Measurements from ENCODE around the gene RAB11FIP5.
"Not testable (repeated sequence)": the region's sequence is repeated elsewhere in the genome, so short reads cannot be mapped to it uniquely, and the experiment has no call there.

Gene RAB11FIP5, protein sequence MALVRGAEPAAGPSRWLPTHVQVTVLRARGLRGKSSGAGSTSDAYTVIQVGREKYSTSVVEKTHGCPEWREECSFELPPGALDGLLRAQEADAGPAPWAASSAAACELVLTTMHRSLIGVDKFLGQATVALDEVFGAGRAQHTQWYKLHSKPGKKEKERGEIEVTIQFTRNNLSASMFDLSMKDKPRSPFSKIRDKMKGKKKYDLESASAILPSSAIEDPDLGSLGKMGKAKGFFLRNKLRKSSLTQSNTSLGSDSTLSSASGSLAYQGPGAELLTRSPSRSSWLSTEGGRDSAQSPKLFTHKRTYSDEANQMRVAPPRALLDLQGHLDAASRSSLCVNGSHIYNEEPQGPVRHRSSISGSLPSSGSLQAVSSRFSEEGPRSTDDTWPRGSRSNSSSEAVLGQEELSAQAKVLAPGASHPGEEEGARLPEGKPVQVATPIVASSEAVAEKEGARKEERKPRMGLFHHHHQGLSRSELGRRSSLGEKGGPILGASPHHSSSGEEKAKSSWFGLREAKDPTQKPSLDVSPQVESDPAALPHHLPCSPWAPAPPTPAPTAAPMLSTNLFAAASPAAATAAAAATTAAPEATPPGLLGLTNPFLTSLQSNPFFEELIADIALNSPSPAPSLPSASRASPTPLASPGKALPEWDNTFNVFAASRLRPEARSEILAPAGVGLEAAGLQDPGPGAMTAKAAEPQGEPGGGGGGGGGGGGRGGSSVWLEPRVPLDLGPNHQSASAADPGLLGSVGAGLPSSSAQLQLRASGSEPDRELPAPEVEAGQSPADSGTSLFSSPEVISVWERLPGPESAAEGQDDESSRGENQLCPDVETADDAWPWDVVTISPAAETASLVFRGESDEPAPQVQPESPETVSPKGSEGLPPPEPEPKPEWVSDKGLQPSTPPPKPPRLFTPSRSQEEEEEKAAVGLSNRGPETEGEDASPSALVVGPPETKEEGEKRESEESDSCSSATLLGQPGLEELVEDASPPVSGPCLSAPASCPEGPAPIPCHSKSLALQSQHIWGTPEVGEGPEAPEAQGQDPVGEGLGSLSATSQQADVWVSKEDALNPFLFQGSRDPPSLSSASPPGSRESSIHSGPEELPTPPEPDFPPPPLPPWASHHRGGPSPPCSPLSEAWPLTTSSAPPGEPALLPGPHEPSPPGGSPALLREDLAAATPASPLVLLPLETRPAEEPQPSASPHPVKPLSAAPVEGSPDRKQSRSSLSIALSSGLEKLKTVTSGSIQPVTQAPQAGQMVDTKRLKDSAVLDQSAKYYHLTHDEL (N-terminal part only)

DNA sequence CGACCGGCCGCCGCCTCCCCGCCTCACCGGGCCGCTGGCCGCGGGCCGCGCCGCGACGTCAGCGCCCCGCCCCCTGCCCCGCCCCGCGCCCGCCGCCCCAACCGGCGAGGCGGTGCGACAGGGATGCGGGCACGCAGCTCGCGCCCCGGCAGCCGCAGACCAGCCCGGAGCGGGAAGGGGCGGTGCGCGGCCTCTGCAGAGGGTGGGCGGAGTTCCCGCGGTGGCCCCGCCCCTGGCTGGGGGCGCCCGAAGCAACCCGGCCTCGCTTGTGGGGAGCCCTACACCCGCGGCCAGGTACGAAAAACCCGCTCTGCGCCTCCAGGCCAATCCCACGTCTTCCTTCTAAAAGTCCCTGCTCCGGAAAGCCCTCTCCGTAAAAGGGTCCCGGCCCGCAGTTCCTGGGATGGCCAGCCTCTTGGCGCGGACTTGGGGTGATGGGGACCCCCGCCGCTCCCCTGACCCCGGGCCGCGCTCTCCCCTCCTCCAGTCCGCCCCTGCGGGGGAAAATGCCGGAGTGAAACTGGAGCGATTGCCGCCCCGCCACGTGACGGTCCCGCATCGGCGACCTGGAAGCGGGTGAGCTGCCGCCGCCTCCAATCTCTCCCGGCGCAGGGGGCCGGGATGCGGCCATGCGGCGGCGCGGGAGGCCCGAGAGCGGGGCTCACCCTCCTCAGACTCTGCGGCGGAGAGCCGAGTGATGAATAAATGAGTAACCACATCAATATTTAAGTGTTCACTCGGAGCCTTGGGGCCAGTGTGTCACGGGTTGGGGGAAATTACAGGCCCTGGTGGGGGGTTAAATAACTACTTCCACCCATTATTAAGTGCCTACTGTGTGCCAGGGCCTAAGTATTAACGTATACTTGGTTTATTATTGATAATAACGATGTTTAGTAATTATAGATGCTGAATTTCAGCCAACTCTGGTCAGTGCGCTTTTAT, at the start of gene RAB11FIP5:
TSS of gene RAB11FIP5 (minus strand) at position 36 of the 942 bp plus-strand sequence. CDS start 171 bp downstream, outside the sequence.
- peak; percentile 81 for DNase-seq (ENCODE audit: low read depth)

GRCh38 chr2:73156539-73157124, 43.9 kb upstream of the RAB11FIP5 start:
- peak; percentile 43 for DNase-seq (ENCODE audit: low read depth)

GRCh38 chr2:73142937-73143336, 30.2 kb upstream of the RAB11FIP5 start:
- DNase-seq (ENCODE audit: low read depth), result no peak

DNA sequence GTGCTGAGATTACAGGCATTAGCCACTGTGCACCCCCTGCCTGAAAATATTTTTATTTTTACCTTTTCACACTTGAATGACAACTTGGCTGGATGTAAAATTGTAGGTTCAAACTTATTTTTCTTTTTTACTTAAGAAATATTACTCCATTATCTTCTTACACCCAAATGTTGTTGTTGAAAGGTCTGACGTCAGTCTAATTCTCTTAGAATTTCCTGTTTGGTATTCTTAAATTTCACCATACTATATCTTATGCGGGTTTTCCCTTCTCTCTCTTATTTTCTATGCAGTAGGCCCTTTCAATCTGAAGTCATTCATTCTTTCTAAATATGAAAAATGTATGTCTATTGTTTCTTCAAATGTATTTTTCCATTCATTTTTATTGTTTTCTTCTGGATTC, 29.1 kb upstream of the RAB11FIP5 start:
- DNase-seq (ENCODE audit: low read depth), result no peak

- DNase-seq (ENCODE audit: low read depth), result no peak
Observed at GRCh38 chr2:73135236-73135635, 22.5 kb upstream of the RAB11FIP5 start.

- no peak for DNase-seq (ENCODE audit: low read depth)
Observed at GRCh38 chr2:73134471-73134870, 21.7 kb upstream of the RAB11FIP5 start.

DNA sequence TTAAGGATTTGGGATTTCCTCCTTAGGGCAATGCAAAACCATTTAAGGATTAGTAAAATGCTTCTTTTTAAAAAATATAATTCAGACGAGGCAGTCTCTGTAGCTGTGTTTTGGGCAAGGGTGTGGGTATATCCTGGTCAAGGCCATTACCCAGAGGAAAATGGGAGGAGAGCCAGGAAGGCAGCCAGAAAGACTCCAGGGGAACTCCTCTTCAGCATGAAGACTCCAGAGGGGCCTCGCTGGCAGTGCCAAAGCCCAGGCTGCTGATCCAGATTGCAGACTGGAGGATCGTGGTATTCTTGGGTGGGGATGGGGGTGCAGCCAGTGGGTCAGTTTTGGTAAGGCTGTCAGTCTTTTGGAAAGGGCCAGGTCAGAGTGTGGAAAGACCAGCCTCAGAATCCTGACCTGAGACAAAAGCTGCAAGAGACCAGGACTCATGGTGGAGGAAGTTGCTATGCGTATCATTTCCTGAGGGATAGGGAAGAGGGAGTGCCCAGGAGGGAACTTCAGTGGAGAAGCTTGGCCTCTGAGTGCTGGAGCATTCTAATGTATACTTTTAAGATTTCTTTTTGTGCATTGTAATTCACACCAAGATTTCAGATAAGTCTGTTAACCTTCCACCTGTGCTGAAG, 20.9 kb upstream of the RAB11FIP5 start:
- DNase-seq (ENCODE audit: low read depth), result no peak

GRCh38 chr2:73131807-73132206, 19.1 kb upstream of the RAB11FIP5 start:
- DNase-seq (ENCODE audit: low read depth), result no peak

GRCh38 chr2:73130790-73131189, 18.0 kb upstream of the RAB11FIP5 start:
- no peak for DNase-seq (ENCODE audit: low read depth)

DNA sequence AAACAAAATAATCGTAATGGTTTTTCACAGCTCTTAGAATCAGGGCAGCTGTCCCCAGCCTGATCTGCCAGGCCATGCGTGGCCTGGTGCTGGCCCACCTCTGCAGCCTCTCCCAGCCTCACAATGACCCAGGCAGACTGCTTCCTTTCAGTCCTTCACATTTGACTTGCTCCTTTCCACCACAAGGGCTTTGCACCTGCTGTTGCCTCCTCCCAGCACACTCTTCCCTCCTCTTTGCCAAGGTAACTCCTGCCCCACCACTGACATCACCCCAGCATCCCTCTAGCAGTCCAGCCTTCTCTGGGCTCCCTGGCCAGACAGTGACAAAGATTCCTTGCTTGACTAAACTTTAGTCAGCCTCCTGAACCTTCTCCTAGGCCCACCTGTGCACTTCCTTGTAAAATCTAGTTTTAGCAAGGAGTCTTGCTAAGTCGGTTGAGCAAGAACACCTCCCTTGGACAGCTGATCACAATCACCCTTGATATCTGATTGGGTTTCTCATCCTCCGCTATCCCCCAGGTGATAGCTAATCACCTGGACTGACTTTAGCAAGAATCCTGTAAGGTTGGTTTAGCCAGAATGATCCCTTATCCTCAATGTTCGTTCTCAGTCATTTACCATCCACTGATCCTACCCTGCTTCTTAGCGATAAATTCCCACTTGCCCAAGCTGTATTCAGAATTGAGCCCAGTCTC, 16.2 kb upstream of the RAB11FIP5 start:
- no peak for DNase-seq (ENCODE audit: low read depth)

- no peak for DNase-seq (ENCODE audit: low read depth)
Observed at GRCh38 chr2:73122536-73122935, 9.8 kb upstream of the RAB11FIP5 start.

- DNase-seq (ENCODE audit: low read depth), result not testable (repeated sequence)
Observed at GRCh38 chr2:73119611-73120239, 7.0 kb upstream of the RAB11FIP5 start.

DNA sequence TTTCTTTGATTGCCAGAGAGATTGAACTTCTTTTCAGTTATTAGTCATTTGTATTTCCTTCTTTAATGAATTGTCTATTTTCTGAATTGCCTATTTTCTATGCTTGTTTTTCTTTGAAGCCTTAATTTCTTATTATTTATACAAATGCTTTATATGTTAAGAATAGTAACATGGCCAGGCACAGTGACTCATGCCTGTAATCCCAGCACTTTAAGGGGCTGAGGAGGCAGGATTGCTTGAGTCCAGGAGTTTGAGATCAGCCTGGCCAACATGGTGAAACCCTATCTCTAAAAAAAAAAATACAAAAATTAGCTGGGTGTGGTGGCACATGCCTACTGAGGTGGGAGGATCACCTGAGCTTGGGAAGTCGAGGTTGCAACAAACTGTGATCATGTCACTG, 4.7 kb upstream of the RAB11FIP5 start:
- DNase-seq (ENCODE audit: low read depth), result no peak

- no peak for DNase-seq (ENCODE audit: low read depth)
Observed at GRCh38 chr2:73116182-73116960, 3.6 kb upstream of the RAB11FIP5 start.

- peak; percentile 72 for DNase-seq (ENCODE audit: low read depth)
Observed at GRCh38 chr2:73114273-73114867, 1.6 kb upstream of the RAB11FIP5 start.

DNA sequence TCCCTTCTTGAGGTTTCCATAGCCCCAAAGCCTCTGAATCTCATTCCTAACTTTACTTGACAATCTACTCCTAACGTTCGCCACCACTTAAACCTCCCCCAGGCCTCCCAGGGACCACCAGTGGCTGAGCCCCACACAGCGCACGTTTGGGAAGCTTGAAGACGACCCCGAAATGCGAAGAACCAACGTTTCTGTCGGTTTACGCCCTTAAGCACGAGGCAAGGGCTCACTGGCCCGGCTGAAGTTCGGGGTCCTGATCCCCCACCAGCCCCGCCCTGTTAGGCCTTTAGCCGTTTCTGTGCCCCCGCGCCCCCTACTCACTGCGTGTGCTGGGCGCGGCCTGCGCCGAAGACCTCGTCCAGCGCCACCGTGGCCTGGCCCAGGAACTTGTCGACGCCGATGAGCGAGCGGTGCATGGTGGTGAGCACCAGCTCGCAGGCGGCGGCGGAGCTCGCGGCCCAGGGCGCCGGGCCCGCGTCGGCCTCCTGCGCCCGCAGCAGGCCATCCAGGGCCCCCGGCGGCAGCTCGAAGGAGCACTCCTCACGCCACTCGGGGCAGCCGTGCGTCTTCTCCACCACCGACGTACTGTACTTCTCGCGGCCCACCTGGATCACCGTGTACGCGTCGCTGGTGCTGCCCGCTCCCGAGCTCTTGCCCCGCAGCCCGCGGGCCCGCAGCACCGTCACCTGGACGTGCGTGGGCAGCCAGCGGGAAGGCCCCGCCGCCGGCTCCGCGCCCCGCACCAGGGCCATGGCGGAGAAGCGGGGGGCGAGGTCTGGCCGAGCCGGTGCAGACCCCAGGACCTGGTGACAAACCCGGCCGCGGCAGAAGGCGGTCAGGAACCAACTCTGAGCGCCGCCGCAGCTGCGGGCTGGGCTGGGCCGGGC, 479 bp downstream of the RAB11FIP5 start:
- DNase-seq (ENCODE audit: low read depth), result peak; percentile 52
